ENCODE measurements around the gene VENTX.

DNA sequence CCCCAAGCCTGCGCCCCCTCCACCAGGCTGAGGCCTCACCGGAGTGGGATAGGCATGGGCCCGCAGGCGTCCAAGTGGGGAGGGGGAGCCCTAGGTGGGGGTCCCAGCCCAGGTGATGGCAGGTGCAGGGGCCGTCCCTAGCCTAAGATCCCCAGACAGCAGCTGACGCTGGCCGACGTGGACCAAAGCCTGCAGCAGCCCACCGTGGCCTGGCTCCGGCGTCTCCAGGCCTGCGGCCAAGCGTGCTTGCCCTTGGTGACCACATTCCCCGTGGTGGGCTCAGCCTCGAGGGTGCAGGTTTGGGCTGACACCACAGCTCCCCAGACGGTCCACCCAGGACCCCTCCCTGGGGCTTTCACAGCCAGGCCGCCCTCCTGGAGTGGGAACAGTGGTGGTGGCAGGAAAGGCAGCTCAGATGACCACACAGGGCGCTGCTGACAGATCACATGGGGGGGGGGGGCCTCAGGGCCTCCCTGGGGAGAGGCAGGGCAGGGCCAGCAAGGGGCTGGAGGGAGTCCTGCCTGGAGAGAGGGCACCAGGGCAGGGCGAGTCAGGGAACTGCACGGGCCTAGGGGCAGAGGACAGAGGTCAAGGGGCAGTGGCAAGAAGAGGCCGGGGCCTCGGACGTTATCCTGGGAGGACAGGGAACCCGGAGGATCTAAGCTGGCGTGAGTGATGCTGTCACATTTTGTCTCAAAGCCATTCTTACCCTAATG, 39.8 kb downstream of the VENTX start:
- TF ChIP-seq RAD21 (IDR thresholded peaks at IDR 0.05; ENCODE audit: low read length) = no peak
- TF ChIP-seq, protein P1, sequence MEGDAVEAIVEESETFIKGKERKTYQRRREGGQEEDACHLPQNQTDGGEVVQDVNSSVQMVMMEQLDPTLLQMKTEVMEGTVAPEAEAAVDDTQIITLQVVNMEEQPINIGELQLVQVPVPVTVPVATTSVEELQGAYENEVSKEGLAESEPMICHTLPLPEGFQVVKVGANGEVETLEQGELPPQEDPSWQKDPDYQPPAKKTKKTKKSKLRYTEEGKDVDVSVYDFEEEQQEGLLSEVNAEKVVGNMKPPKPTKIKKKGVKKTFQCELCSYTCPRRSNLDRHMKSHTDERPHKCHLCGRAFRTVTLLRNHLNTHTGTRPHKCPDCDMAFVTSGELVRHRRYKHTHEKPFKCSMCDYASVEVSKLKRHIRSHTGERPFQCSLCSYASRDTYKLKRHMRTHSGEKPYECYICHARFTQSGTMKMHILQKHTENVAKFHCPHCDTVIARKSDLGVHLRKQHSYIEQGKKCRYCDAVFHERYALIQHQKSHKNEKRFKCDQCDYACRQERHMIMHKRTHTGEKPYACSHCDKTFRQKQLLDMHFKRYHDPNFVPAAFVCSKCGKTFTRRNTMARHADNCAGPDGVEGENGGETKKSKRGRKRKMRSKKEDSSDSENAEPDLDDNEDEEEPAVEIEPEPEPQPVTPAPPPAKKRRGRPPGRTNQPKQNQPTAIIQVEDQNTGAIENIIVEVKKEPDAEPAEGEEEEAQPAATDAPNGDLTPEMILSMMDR (conservative IDR thresholded peaks at IDR 0.05; ENCODE audit: low read depth, low read length) = no peak
- TF ChIP-seq, protein P2, sequence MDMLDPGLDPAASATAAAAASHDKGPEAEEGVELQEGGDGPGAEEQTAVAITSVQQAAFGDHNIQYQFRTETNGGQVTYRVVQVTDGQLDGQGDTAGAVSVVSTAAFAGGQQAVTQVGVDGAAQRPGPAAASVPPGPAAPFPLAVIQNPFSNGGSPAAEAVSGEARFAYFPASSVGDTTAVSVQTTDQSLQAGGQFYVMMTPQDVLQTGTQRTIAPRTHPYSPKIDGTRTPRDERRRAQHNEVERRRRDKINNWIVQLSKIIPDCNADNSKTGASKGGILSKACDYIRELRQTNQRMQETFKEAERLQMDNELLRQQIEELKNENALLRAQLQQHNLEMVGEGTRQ (IDR thresholded peaks at IDR 0.05; ENCODE audit: low read depth, low read length) = no peak
- TF ChIP-seq BHLHE40 (IDR thresholded peaks at IDR 0.05; ENCODE audit: low read depth, low read length) = no peak
- no peak for TF ChIP-seq POLR2A (IDR thresholded peaks at IDR 0.05; ENCODE audit: low read depth, low read length)
- TF ChIP-seq MAFK (IDR thresholded peaks at IDR 0.05; ENCODE audit: low read depth, low read length) = no peak
